ENCODE results near the gene ELOF1.
"Not testable (repeated sequence)": the region's sequence is repeated elsewhere in the genome, so short reads cannot be mapped to it uniquely, and the experiment has no call there.

ELOF1 gene

GRCh38 chr19:11570039-11570462 lies 11.0 kb upstream of the ELOF1 start:
- H3K4me3 ChIP-seq (ENCODE audit: low read depth, low read length): no peak overlapping the region
- peak; percentile 67 for DNase-seq (ENCODE audit: low read depth)
- TF ChIP-seq, protein P1, sequence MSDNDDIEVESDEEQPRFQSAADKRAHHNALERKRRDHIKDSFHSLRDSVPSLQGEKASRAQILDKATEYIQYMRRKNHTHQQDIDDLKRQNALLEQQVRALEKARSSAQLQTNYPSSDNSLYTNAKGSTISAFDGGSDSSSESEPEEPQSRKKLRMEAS (IDR thresholded peaks at IDR 0.05; ENCODE audit: low read depth, low read length): no peak
- no peak for TF ChIP-seq CTCF (IDR thresholded peaks at IDR 0.05; ENCODE audit: low read depth, low read length)
- no peak for TF ChIP-seq MYC (IDR thresholded peaks at IDR 0.05; ENCODE audit: low read depth, low read length)
- TF ChIP-seq POLR2A (IDR thresholded peaks at IDR 0.05; ENCODE audit: extremely low read depth, insufficient read length): no peak

- no peak for DNase-seq (ENCODE audit: low read depth)
- no peak overlapping the region for H3K4me3 ChIP-seq (ENCODE audit: low read depth, low read length)
- TF ChIP-seq, protein P1 (IDR thresholded peaks at IDR 0.05; ENCODE audit: low read depth, low read length): no peak
- no peak for TF ChIP-seq MYC (IDR thresholded peaks at IDR 0.05; ENCODE audit: low read depth, low read length)
- no peak for TF ChIP-seq POLR2A (IDR thresholded peaks at IDR 0.05; ENCODE audit: extremely low read depth, insufficient read length)
- TF ChIP-seq CTCF (IDR thresholded peaks at IDR 0.05; ENCODE audit: low read depth, low read length): no peak
These were observed 7.1 kb upstream of the ELOF1 start for GRCh38 chr19:11566164-11566563.

DNA sequence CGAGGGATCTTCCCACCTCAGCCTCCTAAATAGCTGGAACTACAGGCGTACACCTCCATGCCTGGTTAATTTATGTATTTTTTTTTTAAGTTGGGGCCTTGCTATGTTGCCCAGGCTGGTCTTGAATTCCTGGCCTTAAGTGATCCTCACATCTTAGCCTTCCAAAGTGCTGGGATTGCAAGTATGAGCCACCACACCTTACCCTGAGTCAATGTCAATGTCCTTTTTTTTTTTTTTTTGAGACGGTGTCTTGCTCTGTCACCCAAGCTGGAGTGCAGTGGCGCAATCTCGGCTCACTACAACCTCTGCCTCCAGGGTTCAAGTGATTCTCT lies 6.6 kb upstream of the ELOF1 start:
- H3K4me3 ChIP-seq (ENCODE audit: low read depth, low read length); DNase-seq (ENCODE audit: low read depth): not testable (repeated sequence)

DNA sequence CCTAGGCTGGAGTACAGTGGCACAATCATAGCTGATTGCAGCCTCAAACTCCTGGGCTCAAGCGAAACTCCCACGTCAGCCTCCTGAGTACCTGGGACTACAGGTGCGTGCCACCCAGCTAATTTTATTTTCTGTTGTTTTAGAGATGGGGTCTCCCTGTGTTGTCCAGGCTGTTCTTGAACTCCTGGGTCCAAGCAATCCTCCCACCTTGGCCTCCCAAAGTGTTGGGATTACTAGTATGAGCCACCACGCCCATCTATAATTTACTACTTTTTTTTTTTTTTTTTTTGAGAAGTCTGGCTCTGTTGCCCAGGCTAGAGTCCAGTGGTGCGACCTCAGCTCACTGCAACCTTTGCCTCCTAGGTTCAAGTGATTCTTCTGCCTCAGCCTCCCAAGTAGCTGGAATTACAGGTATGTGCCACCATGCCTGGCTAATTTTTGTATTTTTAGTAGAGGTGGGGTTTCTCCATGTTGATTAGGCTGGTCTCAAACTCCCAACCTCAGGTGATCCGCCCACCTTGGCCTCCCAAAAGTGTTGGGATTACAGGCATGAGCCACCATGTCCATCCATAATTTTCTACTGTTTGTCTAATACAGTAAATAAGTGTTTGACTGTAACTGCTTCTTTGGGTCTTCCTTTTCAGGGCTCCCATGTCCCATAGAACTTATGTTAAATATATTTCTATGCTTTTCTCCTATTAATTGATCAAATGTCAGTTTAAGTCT lies 5.2 kb upstream of the ELOF1 start:
- not testable (repeated sequence) for DNase-seq (ENCODE audit: low read depth); H3K4me3 ChIP-seq (ENCODE audit: low read depth, low read length)

GRCh38 chr19:11563532-11563931 lies 4.5 kb upstream of the ELOF1 start:
- no peak overlapping the region for H3K4me3 ChIP-seq (ENCODE audit: low read depth, low read length)
- DNase-seq (ENCODE audit: low read depth): no peak
- no peak for TF ChIP-seq POLR2A (IDR thresholded peaks at IDR 0.05; ENCODE audit: extremely low read depth, insufficient read length)
- no peak for TF ChIP-seq CTCF (IDR thresholded peaks at IDR 0.05; ENCODE audit: low read depth, low read length)
- TF ChIP-seq, protein P1 (IDR thresholded peaks at IDR 0.05; ENCODE audit: low read depth, low read length): no peak
- no peak for TF ChIP-seq MYC (IDR thresholded peaks at IDR 0.05; ENCODE audit: low read depth, low read length)

DNA sequence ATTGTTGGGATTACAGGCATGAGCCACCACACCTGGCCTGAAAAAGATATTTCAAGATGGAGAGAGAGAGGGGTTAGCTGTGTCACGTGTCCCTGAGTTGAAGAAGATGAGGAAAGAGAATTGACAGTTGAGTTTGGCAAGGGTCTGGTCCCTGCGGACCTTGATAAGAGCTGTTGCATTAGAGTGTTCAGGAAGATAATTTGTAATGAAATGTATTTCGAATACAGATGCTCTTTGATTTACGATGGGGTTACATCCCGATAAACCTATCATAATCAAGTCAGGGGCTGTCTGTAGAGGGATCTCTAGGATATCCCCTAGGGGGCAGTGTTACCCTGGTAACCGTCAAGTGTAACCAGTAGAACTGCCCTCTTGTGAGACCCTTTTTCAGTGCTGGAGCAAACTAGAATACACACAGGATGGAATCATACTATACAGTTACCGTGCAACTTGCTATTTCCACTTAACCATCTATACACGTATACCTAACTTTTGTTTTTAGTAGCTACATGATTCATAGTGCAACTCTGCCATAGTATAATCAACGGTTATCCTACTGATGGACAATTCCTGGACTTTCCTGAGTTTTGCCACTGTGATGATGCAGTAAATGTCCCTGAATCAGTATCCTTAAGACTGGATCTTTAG lies 1.5 kb upstream of the ELOF1 start:
- TF ChIP-seq MYC (IDR thresholded peaks at IDR 0.05; ENCODE audit: low read depth, low read length) (0 out of 2 replicates have a peak, but pooled peaks have one; percentile 19), CTCF (IDR thresholded peaks at IDR 0.05; ENCODE audit: low read depth, low read length) (peak; percentile 51), POLR2A (IDR thresholded peaks at IDR 0.05; ENCODE audit: extremely low read depth, insufficient read length) (no peak)
- TF ChIP-seq, protein P1 (IDR thresholded peaks at IDR 0.05; ENCODE audit: low read depth, low read length): peak; percentile 20; the same call in 1 of the 2 replicates
- peak; percentile 91 for DNase-seq (ENCODE audit: low read depth)
- no peak overlapping the region for H3K4me3 ChIP-seq (ENCODE audit: low read depth, low read length)

Data from NB4 (cell line).